Fibroblast of skin of scalp (primary cell): ENCODE data around the gene CCDC33.

Experiments used
- DNase-seq: peaks from one replicate; pipeline ENCODE4 v3.0.0-alpha.2; 2013

Gene CCDC33

DNA sequence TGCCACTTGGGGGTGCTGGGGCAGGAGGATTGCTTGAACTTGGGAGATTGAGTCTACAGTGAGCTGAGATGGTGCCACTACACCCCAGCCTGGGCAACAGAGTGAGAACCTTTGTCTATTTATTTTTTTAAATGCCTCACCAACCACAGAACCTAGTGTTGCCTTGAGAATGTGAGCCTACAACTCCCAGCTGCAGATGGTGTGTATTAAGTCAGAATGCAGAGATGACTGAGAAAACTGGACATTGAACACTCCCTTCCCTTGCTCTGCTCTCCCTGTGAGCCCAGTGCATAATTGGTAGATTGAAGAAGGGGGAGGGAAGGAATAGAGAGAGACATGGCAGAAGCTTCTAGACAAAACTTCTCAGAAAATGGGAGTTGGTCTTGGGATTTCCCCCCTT, 53.5 kb downstream of the CCDC33 start:
- DNase-seq, result no peak

DNA sequence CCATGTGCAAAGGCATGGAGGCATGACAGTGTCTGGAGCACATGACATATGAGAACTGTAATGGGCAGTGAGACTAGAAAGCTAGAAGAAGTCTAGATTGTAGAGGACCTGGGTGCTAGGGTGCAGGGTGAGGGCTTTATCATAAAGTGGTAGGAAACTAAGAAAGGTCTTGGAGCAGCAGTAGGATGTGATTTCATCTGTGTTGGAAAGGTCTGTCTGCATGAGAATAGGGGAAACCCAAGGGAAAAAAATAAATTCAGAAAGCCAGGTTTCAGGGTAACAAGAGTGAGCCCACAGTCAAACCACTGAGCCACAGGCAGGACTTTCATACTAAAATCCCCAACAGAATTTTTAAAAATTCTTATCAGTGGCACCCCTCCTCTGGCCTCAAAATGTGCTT, 54.5 kb downstream of the CCDC33 start:
- DNase-seq, result no peak

DNA sequence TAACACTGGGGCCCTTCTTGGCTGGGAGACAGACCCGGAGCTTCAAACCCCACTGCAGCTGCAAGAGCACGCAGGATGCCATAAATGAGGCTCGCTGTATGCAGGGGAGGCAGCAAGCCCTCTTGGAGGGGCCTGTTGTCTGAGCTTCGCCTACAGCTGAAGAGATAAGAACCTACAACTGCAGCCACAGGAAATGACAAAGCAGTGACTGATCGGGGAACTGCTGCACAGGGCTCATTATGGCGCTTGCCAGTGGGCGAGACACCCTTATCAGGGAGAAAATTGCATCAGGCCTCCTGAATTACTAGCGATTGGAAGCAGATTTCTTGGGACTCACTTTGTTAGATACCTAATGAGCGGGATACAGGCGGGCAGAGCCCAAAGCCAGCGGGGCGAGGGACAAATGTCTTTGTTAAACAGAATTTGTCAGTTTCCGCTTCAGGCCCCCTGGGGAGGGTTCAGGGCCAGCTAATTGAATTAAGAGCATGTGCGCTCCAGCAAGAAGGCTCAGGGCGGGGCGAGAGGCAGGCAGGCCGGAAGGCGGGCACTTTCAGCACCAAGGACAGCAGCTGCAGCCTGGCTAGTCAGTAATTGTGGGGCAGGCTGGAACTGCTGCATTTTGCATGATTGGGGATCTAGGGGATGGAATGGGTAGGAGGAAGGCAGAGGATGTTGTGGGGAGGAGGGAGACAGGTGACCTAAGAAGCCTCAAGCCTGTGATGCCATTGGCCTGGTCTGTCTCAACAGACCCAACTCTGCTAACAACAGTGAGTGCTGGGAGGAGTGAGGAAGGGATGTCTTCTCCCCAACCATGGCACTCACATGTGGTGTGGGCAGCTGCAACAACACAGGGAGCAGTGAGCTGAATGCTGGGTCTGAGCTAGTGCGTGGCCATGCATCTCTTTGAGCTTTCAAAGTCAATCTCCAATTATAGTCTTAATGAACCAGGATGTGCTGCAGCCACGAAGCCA, 55.3 kb downstream of the CCDC33 start:
- DNase-seq, result peak; percentile 77

DNA sequence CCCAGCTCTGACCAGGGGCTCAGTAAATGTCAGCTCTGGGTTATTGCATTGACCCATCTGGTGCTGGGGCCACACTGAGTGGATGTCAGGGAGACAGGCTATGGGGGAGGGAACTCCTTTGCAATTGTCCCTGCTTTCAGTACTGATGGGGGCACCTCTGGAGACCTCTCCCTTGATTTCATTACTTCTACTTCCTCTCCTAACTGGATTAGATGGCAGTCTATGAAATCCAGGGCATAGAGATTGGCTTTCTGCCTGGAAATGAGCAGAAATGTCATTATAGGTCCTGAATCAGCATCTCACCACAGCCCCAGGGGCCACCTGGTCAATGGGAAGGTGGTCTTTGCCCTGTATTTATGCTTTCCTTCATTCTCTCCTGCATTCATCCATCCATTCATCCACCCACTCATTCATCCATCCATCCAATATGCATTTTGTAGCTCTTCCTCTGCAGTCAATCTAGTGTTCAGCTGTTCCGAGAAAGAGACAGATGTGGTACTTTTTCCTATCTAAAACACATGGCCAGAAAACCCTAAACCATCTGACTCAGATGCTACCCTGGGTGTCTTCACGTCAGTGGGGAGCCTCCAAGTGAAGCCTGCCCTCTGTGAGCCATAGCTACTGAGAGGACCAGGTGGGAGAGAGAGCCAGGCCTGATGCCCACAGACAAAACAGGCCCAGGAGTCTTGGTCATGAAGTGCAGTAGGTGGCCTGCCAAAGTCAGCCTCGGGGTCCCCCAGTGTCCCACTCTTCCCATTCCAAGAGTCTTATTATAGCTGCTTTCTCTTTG, 57.1 kb downstream of the CCDC33 start:
- no peak for DNase-seq

DNA sequence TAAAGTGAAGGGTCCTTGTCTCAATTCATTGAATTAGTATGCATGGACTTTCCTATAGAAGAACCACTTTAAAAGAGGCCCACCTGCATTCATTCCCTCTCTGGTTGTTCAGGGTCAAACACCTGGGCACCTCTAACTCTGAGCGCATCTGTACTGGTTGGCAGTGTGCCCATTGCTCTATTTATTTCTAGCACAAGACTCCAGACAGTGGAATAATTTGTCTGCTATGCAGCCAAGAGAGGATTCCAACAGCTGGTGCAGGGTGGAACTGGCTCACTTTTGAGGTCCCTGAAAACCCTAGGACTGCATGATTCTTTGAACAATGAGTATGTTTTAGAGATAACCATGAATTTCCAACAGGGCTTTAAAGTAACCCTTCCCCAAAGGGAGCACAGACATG, 57.9 kb downstream of the CCDC33 start:
- no peak for DNase-seq

DNA sequence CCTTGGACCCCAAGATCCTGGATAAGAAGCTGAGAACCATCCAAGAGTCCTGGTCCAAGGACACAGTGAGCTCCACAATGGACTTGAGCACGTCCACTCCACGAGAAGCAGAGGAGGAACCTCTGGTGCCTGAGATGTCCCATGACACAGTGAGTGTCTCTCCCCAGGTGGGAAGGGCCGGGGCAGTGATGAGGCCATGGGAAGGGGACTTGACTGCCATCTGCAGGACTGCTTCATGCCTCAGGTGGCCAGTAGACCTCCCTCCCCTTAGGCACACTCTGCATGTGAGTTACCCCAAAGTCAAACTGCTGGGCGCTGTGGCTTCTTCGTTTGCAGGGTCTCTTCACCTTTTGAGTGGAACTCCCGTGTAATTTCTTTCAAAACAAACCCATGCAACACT, 59.7 kb downstream of the CCDC33 start:
- no peak for DNase-seq

DNA sequence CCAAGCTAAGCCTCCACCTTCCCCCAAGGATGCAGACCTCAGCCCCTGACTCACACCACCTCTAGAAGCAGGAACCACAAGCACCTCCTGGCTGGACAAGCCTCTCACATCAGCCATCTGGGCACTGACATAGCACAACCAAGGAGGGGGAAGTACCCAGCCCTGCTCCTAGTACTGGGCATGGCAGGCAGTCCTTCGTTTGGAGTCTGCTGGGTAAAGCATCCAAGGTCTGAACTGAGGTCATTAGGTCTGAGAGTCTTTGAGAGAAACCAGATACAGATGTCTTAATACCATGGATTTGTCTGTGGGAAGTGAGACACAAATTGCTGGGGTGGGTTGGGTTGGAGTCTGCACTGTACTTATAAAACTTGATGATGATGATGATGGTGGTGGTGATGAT, 61.8 kb downstream of the CCDC33 start:
- no peak for DNase-seq

DNA sequence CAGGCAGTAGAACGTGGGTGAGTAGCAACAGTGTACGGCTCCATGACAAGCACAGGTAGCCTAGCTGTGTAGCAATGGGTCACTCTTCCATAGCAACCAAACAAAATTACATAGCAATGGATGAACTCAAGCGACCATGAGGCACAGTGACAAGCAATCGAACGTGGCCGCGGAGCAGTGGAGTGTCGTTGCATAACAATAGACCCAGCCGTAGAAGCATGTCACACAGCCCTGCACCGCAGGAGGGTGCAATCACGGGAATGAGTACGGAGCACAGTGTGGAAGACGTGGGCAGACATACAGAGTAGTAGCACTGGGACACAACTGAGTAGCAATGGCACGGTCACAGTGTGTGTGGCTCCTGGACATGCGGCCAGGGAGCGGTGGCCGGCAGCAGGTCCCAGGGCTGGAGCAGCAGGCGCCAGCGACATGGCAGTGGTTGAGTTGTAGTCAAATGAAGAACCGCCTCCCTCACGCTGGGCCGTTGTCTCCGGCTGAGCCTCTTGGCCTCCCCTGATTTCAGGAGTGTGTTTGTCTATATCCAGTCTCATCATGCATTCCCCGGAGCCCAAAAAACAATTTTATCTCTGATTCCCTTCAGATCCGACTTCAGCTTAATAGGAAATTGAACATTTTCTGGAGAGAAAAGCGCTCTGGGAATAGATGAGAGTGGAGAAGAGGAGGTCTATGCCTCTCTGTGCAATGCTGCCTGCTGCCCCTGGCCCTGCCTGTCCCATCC, 64.1 kb downstream of the CCDC33 start:
- DNase-seq, result no peak

DNA sequence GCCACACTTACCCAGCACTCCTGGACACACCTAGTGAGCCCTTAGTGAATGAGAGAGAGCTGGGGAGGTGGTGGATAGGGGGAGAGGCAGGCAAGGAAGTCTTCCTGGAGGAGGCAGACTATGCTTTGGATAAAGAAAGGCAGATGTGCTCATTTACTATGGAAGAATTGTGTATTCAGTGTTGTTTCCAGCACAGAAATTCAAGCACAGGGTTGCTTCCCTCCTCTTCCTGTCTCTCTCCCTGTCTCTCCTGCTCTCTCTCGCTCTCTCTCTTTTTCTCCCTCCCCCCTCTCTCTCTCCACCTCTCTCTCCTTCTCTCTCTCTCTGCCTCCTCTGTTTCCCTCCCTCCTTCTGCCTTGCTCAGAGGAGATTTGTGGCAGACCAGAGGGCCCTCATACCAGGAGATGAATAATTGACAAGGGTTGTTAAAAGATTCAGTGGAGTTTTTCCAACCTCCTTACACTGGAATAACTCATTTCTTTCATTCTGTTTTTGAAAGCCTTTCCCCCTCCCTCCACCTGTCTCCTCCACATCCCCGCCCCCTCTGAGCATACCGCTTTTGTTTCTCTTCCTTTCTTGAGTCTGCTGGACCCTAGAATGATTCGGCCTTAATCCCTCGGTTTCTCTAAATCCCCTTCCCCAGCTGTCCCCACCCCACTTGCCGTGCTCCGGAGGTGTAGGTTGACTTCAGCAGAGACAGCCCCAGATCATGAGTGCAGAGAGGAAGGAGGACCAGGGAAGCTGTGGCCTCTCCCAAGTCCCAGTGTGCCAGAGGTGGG, 65.6 kb downstream of the CCDC33 start:
- no peak for DNase-seq

DNA sequence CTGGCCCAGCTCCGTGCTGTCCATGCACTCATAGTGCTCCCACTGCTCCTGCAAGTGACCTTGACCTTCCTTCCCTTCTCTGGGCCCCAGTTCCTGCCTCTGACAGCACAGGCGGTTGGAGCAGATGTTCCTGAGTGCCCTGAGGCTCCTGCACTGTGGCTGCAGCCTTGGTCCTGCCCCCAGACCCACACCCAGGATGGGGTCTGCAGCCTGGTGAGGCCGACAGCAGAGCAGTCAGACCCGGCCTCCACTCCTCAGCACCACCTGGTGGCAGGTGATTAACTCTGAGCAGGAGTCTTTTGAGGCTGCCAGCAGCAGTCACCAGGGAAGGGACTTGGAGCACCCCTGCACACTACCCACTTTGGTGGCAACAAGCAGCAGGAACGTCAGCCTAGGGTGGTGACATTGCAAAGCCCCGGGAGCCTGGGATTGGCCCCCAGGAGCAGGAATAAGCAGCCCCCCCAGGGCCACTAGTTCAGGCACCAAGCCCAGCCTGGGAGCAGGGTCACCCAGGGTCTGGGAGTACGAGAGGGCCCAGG, 66.8 kb downstream of the CCDC33 start:
- no peak for DNase-seq

DNA sequence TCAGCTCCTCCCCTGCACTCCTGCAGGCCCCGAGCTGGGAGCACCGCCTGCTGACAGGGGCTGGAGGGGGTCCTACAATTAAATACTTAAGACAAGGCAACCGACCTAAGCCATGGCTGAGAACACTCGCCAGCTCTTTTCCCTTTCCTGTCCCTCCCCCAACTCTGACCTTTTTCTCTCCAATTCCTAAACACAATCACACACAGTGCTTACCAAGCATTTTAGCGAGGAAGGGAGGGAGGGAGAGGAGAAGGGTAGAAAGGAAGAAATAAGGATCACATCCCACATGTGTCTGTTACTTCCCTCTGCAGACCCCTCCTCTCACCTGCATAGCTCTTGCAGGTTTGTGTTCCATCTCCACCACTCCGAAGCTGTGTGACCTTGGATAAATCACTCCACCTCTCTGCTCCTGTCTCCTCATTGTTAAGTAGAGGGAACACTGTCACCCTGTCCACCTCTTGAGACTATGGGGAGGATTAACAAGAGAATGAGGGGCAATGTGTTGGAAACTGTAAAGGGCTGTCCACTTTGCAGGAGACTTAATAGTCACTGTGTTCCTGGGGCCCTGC, 67.7 kb downstream of the CCDC33 start:
- no peak for DNase-seq

DNA sequence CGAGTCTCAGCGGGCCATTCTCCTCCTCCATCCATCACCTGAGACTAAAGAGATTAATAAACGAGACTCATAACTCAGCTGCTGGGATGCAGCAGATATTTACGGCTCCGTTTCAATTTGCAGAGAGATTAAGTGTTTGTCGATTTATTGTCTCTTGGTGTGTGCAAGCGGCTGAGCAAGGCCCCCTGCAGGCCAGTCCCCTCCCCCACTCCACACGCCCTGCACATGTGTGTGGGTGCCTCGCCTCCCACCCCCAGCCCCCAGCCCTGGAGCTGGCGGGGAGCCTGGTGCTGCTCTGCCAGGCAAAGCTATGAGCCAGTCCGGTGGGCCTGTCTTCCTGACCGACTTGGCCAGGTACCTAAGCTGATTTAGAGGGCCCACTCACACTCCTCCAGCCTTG, 68.3 kb downstream of the CCDC33 start:
- DNase-seq, result no peak

DNA sequence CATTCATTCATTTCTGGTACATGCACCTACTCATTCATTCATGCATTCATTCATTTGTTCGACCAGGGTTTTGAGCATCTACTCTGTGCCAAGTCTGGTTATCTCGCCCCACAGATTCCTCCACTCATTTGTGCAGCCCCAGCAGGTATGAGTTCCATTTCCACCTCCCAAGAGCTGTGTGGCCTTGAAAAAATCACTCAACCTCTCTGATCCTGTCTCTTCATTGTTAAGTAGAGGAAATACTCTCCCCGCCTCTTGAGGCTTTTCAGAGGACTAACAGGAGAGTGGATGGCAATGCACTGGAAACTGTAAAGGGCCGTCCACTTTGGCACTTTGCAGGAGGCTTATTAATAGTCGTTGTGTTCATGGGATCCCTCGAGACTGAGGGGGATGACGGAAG, 69.6 kb downstream of the CCDC33 start:
- no peak for DNase-seq

DNA sequence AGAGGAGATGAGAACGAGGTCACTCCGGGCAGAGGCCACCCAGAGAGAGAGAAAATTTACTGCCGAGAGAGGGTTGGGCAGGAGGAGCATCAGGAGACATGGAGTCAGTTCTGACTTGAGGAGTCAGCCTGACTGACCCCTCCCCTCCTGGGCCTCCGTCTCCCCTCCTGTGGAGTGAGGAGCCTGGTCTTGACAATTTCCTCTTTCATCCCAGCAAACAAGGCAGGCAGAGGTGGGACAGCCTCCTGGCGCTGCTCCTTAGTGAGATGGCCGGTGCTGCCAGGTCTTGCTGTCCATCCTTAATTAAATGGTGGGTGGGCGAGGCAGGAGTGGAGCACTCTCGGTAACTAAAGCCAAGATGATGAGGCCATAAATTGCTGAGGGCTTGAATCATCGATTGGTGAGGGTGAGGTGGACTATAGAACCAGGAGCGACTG, 70.7 kb downstream of the CCDC33 start:
- DNase-seq, result no peak

DNA sequence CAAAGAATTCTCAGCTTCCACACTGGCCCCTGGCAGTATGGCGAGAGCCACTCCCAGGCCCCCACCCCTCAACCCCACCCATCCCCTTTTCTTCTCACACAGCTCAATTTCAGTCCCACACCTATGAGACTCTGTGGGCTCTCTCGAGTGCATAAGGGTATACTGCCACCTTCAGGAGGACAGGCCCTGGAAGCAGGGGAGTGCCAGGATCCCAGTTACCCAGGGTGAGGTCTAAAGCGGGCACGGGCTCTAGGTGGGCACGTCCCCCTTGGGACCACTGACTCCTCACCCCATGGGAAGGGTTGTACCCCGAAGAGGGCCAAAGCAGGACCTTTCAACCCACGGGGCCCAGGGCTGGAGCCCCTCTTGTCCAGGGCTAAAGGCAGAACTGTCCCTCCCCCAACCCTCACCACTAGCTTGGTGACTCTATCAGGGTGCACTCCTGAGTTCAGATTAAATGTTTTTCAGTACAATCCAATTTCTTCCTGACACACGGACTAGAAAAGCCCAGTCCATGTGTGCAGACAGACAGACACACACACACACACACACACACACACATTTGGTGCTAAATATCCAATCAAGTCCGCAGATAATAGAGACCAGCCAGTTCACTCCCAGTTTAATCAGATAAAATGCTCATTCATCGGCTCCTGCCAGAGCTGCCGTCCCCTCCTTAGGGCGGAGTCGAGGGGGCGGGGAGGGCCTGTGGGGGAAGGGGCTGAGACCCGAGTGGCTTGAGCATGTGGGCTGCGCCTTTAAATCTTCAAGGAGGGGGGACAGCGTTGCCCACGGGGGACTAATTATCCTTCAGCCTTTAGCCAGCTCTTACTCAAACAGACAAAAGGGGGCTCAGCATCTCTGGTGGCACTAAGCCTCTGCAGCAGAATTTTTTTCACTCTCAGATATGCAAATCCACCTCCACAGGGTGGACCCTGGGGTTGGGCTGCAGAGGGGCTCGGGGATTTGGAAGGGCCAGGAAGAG, 72.0 kb downstream of the CCDC33 start:
- DNase-seq, result peak; percentile 69

DNA sequence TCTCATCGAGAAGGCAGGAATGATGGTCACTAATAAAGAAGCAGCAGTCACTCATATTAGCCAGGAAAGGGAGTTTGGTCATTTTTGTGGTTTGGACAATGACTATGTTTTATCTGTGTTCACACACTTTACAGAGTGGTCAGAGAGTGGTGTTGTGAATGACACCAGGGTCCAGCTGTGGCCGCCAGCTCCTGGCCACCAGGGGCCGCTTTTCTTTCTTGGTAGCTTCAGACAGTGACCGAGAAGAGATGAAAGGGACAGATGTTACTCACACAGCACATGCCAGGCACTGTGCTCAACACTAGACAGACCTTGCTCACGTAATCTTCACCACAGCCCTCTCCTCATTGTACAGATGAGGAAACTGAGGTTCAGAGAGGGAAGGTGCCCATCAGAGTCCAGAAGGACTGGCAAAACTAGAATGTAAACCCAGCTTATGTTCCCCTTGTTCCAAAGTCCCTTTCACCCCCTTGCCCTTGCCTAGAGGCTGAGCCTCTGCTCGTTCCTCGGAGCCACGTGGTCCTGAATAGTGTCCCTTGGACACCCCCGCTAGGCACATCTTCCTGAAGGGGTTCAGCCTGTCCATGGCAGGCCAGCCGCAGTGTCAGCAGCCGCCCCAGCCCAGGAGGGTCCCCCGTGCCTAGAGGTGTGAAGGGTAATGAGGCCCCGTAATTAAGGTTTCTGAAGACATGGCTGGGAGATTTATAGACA, 75.8 kb downstream of the CCDC33 start:
- DNase-seq, result peak; percentile 42

DNA sequence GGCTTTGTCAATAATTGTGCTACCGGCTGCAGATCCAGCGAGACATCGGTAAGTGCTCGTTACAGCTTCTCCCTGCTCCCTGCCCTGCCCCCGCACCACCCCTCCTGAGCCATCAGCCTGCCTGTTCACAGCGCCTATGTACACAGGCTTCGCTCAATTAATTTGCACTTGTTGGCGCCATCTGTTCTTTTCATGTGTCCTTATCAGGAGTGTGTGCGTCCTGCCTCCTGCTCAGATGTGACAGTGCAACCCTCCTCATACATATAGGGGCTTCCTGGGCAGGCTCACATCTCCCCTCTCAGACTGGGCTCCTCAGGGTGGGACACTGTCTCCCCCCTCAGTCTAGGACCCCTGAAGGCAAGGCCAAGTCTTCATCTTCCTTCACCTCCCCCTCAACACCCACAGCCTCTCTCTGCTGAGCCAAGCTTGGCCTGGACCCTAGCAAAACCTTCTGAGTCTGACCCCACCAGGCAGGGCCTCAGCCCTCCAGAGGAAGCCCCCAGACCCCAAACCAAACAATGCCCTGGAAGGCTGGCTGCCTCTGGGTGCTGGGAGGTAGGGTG, 76.4 kb downstream of the CCDC33 start:
- no peak for DNase-seq

DNA sequence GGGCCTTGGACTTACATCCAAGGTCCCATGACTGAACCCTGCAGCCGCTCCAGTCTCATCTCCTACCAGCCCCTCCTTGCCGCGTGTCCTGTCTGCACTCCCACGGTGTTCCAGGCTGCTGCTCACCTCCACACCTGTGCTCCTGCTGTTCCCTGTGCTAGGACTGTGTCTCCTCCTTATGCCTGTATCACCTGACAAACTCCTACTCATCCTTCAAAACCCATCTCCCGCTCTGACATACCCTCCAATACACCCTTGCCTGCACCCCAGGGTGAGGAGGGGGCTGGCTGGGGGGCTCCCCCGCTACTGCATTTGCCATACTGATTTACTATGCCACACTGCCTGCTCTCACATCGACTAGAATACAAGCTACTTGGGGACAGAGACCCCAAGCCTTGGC, 77.8 kb downstream of the CCDC33 start:
- no peak for DNase-seq

DNA sequence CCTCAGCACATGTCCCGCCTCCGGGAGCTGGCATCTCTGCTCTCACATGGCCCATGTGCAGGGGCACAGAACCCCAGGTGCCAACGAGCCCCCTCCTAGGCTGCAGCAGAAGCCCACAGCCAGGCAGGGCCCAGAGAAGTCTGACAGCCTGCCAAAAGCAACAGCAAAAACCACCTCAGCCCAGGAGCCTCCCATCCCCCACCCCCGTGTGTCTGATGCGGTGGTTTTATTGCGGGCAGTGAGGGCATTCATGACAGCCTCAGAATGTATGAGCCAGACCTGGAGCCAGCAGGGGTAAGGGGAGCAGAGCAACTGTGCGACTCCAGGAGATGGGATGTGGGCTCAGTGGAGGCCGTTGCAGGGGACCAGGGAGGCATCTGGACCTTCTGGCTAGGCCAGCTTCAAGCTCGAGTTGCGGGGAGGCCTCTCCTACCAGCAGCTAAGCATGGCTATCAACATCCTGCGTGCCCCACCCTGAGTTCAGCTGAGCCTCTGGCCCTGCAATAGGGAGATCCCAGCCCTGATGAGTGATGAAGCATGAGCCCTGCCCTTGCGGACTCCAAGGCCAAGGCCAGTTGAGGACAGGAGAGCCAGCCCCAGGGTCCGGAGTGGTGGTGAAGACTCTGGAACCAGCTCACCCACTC, 78.8 kb downstream of the CCDC33 start:
- no peak for DNase-seq
